VCaP (cell line): ENCODE measurements around the gene DYRK3.

ENCODE experiments used
- H3K27ac ChIP-seq: fragments of 450-650 bp; 2 replicates; pipeline ENCODE4 v1.5.1; 2017
- CTCF ChIP-seq: fragments of 450-650 bp; conservative IDR thresholded peaks from 2 replicates; pipeline ENCODE4 v1.5.1; 2017; ENCODE audit warnings: mild to moderate bottlenecking, moderate library complexity

The DYRK3 gene

DNA sequence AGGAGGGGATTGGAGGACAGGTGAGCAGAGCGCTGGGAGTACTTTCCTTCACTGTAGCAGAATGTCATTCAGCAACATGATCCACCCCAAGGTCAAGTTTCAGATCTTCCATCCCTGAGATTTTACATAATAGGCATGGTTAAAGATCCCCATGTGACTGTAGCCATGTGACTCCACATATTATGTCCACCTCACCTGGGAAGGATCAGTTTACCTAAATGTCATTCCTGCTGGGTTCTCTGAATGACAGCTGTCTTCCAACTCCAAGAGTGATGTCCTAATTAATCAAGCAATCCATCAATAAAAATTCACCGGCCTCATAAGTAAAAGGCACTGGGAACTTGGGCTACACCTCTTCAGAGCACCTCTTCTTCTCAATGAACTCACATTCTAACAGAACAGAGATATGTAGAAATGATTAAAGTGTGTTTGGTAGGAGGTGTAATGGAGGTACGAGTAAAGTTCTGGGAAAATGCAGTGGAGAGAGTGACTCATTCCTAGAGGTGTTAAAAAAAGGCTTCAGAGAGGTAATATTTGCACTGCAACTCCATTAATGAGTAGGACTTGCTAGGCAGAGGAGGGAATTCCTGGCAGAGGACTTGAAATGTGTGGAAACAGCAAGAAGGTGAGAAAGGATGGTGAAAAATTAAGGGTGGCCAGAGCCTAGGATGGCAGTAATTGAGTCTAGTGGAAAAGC, 27.2 kb downstream of the DYRK3 start:
- H3K27ac ChIP-seq, result no peak overlapping the region
- TF ChIP-seq CTCF, result no peak

DNA sequence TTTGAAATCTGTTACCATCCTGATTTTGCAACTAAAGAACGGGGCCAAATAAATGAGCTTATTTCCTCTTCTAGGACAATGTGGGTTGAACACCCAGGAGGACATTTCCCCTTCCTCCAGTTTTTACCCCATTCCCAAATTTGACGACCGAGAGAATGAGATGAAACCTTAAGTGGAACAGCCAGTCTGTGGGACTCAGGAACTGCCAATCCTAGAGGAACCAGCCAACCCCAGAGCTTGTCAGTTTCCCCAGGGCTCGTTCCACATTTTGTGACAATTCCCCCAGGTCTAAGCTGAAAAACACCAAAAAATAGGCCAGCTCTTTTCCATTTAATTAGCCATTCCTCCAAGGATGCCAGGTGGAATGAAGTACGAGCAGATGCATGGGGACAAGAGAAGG, 28.0 kb downstream of the DYRK3 start:
- no peak overlapping the region for H3K27ac ChIP-seq
- TF ChIP-seq CTCF, result no peak

- H3K27ac ChIP-seq, result no peak overlapping the region
- TF ChIP-seq CTCF, result peak; percentile 84
These were observed 28.7 kb downstream of the DYRK3 start for GRCh38 chr1:206663832-206664652.

DNA sequence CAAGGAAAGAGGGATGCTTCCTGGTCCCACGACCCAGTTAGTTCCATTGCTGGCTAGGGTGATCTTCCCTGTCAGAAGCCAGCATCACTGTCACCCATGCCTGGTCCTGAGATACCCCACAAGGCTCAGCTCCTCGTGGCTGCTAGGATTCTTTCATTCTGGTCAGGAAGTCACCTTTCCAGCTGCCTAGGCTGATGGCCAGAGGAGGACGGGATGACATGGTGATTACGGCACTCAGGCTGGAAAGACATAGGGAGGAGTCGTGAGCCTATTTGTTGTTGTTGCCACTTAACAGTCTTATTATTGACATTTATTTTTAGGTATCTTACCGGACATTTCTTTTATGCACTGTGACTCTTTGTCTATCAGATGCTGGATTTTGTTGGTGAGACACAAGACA, 29.4 kb downstream of the DYRK3 start:
- no peak for TF ChIP-seq CTCF
- no peak overlapping the region for H3K27ac ChIP-seq

- H3K27ac ChIP-seq, result no peak overlapping the region
- no peak for TF ChIP-seq CTCF
These were observed 30.8 kb downstream of the DYRK3 start for GRCh38 chr1:206666031-206666561.

DNA sequence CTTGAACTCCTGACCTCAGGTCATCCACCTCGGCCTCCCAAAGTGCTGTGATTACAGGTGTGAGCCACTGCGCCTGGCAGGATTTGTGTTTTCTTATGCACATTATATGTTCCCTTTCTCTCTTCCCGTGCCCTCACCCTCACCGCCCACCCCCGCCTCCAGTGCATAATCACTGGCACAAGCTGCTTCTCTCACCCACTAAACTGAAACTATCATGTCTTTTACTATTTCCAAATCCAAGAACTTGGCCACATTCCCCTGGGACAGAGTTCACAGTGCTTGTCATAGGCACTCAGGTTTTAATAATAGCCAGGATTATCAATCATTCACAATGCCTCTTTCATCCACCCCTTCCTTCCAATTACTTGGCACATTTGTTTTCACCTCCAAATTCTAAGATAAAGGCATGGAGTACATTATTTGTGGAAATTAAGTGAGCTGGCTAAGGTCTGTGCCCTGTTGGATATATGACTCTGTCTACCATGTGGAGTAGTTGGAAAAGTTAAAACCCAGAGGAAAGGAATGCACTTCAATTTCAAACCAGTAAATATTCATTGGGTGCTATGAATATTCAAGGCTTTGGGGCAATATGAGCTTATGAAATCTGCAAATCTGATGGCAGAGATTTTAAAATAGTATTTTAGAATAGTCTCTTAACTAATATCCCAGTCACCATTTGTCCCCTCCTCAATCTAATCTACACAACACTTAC, 31.8 kb downstream of the DYRK3 start:
- no peak for TF ChIP-seq CTCF
- H3K27ac ChIP-seq, result no peak overlapping the region

DNA sequence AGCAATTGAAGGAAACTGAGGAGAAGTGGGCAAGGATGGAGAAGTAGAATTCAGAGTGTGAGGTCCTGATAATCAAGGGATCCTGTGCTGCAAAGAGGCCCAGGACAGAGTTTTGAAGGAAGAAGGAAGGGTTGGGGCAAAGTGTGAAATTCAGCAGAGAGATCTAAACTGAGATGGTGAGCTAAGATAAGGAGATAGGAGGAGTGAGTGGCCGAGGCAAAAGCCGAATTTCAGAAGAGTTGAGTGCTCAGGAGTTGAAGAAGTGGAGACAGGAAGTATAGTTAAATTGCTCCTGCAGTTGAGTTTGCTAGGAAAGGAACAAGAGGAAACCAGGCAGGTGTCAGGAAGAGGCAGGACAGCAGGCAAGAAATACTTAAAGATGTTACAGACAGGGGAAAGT, 33.0 kb downstream of the DYRK3 start:
- H3K27ac ChIP-seq, result no peak overlapping the region
- TF ChIP-seq CTCF, result no peak
